ENCODE results near the gene OXCT1. TPM values are rescaled to one million over a fixed set of nuclear protein-coding genes. Genes with fewer than 3 reads are reported as not detected.

OXCT1 gene
- total and polyA plus RNA-seq, 2 of the 4 experiments (the other 2 are of a cell fraction), result 14.2 to 16.3 TPM

- DNase-seq (peak; percentile 75), ATAC-seq (ENCODE audit: low read depth) (peak; percentile 92)
- TF ChIP-seq MXI1 (IDR thresholded peaks at IDR 0.05; ENCODE audit: borderline replicate concordance, low read depth, low read length) (no peak), RFX5 (IDR thresholded peaks at IDR 0.05; ENCODE audit: low read depth, low read length) (no peak), SMC3 (IDR thresholded peaks at IDR 0.05; ENCODE audit: low read depth, low read length) (peak; percentile 99), RCOR1 (IDR thresholded peaks at IDR 0.05; ENCODE audit: insufficient replicate concordance, low read length) (no peak), POLR2A (IDR thresholded peaks at IDR 0.05; ENCODE audit: low read depth, low read length) (0 out of 2 replicates have a peak, but pooled peaks have one; percentile 35), RAD21 (IDR thresholded peaks at IDR 0.05; ENCODE audit: low read length) (peak; percentile 96), CHD1 (IDR thresholded peaks at IDR 0.05; ENCODE audit: low read depth, low read length) (no peak), CEBPB (IDR thresholded peaks at IDR 0.05; ENCODE audit: low read depth, low read length) (peak; percentile 73; the same call in 1 of the 2 replicates)
- TF ChIP-seq, protein P1, sequence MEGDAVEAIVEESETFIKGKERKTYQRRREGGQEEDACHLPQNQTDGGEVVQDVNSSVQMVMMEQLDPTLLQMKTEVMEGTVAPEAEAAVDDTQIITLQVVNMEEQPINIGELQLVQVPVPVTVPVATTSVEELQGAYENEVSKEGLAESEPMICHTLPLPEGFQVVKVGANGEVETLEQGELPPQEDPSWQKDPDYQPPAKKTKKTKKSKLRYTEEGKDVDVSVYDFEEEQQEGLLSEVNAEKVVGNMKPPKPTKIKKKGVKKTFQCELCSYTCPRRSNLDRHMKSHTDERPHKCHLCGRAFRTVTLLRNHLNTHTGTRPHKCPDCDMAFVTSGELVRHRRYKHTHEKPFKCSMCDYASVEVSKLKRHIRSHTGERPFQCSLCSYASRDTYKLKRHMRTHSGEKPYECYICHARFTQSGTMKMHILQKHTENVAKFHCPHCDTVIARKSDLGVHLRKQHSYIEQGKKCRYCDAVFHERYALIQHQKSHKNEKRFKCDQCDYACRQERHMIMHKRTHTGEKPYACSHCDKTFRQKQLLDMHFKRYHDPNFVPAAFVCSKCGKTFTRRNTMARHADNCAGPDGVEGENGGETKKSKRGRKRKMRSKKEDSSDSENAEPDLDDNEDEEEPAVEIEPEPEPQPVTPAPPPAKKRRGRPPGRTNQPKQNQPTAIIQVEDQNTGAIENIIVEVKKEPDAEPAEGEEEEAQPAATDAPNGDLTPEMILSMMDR (conservative IDR thresholded peaks at IDR 0.05; ENCODE audit: low read depth, low read length), result peak; percentile 95
- Histone ChIP-seq H2BK120ac (ENCODE audit: low read depth, low read length) (no peak overlapping the region), H3K56ac (ENCODE audit: extremely low read depth, insufficient read depth, low read length) (no peak overlapping the region), H3K79me1 (ENCODE audit: low read depth in 1 of 2, low read length in 2 of 2) (no peaks in the 10 kb centered on the region; a peak in 1 of 4 replicates), H3K27me3 (ENCODE audit: control insufficient read depth, insufficient read depth, low read length) (no peaks in the 10 kb centered on the region), H3K4ac (ENCODE audit: low read depth, low read length) (no peak overlapping the region), H3K36me3 (ENCODE audit: control insufficient read depth, insufficient read depth, low read length) (peaks cover 2% of the 10 kb centered on the region; the same call in 1 of the 2 replicates), H3K23ac (ENCODE audit: low read depth, low read length) (no peak overlapping the region), H4K5ac (ENCODE audit: low read depth, low read length) (no peak overlapping the region), H3K9me1 (ENCODE audit: insufficient read depth, low read length) (no peaks in the 10 kb centered on the region), H2AK9ac (replicated peaks; ENCODE audit: low read depth, low read length, poor library complexity) (no peak overlapping the region), H4K91ac (ENCODE audit: insufficient read depth, low read depth, low read length) (no peak overlapping the region), H2BK5ac (ENCODE audit: low read depth, low read length, poor library complexity, severe bottlenecking) (no peak overlapping the region), H3K4me1 (ENCODE audit: control insufficient read depth, insufficient read depth, low read length) (no peaks in the 10 kb centered on the region), H4K20me1 (ENCODE audit: insufficient read depth, low read length) (no peaks in the 10 kb centered on the region), H4K8ac (ENCODE audit: low read depth in 2 of 2, low read length in 2 of 2) (no peak overlapping the region), H2AFZ (replicated peaks; ENCODE audit: low read length, poor library complexity) (no peak overlapping the region), H3K4me3 (ENCODE audit: insufficient read depth, low read depth, low read length) (no peak overlapping the region), H3K4me2 (ENCODE audit: low read depth, low read length) (no peak overlapping the region), H3K18ac (ENCODE audit: low read depth, low read length) (no peak overlapping the region), H3K9me3 (ENCODE audit: control insufficient read depth, insufficient read depth, low read length) (no peaks in the 10 kb centered on the region), H2AK5ac (ENCODE audit: low read depth, low read length) (no peak overlapping the region), H3K9ac (ENCODE audit: low read depth, low read length) (no peak overlapping the region), H2BK20ac (ENCODE audit: low read depth, low read length) (no peak overlapping the region), H3K27ac (ENCODE audit: insufficient read depth, low read length) (no peak overlapping the region), H2BK15ac (ENCODE audit: low read depth, low read length) (no peak overlapping the region), H3K14ac (replicated peaks; ENCODE audit: low read depth, low read length) (no peak overlapping the region)
- WGBS, 2 experiments (ENCODE audit: extremely low coverage in 2 of 2, insufficient read length in 1 of 2), result no CpG with 5 or more reads among the region's 6 CpGs
- intact Hi-C loops (cut with micrococcal nuclease), result loop anchor here (1.0 to 5.0 kb wide), 6 partner anchors 121 to 1126 kb away; no protein-coding TSS in a partner anchor
- no TSS peak for BruUV-seq (replicated peaks)
- POLR2A ChIA-PET (ENCODE audit: unreplicated experiment), result no interaction called here
- CTCF ChIA-PET, result interaction anchor here (0.6 to 2.0 kb wide), 8 partner anchors 17 to 1141 kb away, joined by 3 to 9 read pairs (median 4); no protein-coding TSS in a partner anchor
- in situ Hi-C loops (cut with MboI; ENCODE audit: low sequenced_read_pairs), result loop anchor here (5.0 to 25.0 kb wide), 2 partner anchors 136 to 581 kb away; no protein-coding TSS in a partner anchor
- dilution Hi-C loops (cut with HindIII; ENCODE audit: low sequenced_read_pairs, unreplicated experiment), result no loop called here
These were observed 26.5 kb downstream of the OXCT1 start for GRCh38 chr5:41843456-41844370.
